Vagina (tissue), 2 donors: Measurements from ENCODE around the gene FAM180A. TPM values are rescaled to one million over a fixed set of nuclear protein-coding genes. Genes with fewer than 3 reads are reported as not detected.

Source experiments
- DNase-seq, 2 donors: peaks; one replicate each; pipeline ENCODE4 v3.0.0-alpha.2; 2017; ENCODE audit errors: extremely low spot score in 2 of 2
- H3K27ac ChIP-seq: fragments of 200-600 bp; sonication (generic); one replicate; pipeline ENCODE4 v1.5.1; 2019
- H3K27me3 ChIP-seq: fragments of 200-600 bp; sonication (generic); one replicate; pipeline ENCODE4 v1.5.1; 2019
- H3K36me3 ChIP-seq, 2 donors: fragments of 200-600 bp; sonication (generic); one replicate each; pipeline ENCODE4 v1.5.1; 2017 to 2019
- H3K4me1 ChIP-seq: fragments of 200-600 bp; sonication (generic); one replicate; pipeline ENCODE4 v1.5.1; 2019
- H3K4me3 ChIP-seq, 2 donors: fragments of 200-600 bp; sonication (generic); 1 replicate in 1 of 2; 2 replicates in 1 of 2; pipeline ENCODE4 v1.5.1; 2016 to 2019
- H3K9me3 ChIP-seq: fragments of 200-600 bp; sonication (generic); one replicate; pipeline ENCODE4 v1.5.1; 2019
- CTCF ChIP-seq, 3 experiments: fragments of 450-650 bp in 2 of 3; fragments of 200-600 bp in 1 of 3; sonication (generic) in 1 of 3; IDR thresholded peaks; one replicate each; pipeline ENCODE4 v1.5.1; 2017 to 2019; ENCODE audit warnings: antibody characterized with exemption in 3 of 3, mild to moderate bottlenecking in 2 of 3, moderate library complexity in 2 of 3
- POLR2A ChIP-seq, 2 donors: fragments of 450-650 bp; IDR thresholded peaks; one replicate each; pipeline ENCODE4 v1.6.1; 2017; ENCODE audit warnings: antibody characterized with exemption in 2 of 2, mild to moderate bottlenecking in 2 of 2, moderate library complexity in 2 of 2
- POLR2AphosphoS5 ChIP-seq, 2 donors: sonication (generic); formaldehyde crosslinking; IDR thresholded peaks; one replicate each; pipeline ENCODE4 v1.9.0; 2017; ENCODE audit warnings: antibody characterized with exemption in 2 of 2, mild to moderate bottlenecking in 2 of 2, low read depth in 1 of 2; ENCODE audit not compliant: insufficient read depth in 1 of 2
- intact Hi-C: fragments of 100-400 bp; cut with DNase I; formaldehyde crosslinking; loops from one replicate; pipeline ENCODE4 v1.15.1; 2023
- total RNA-seq: library from RNA; depleted of rRNA; stranded (reverse); fragments of >200 nt; gene quantifications from one replicate; pipeline ENCODE4 v1.2.3, GENCODE V29; 2016

Gene FAM180A
- total RNA-seq, 1 donor from 2014 or later: 7.1 TPM

GRCh38 chr7:135715055-135715522 is 33.5 kb downstream of the FAM180A start:
- Histone ChIP-seq H3K27ac (no peak overlapping the region), H3K9me3 (no peaks in the 10 kb centered on the region), H3K36me3 (no peaks in the 10 kb centered on the region), H3K4me3 (no peak overlapping the region), H3K27me3 (no peaks in the 10 kb centered on the region), H3K4me1 (peaks cover 6% of the 10 kb centered on the region)
- intact Hi-C loops: no loop called here
- TF ChIP-seq POLR2AphosphoS5 (IDR thresholded peaks at IDR 0.05; ENCODE audit: insufficient read depth in 1 of 2, low read depth in 1 of 2) (no peak), POLR2A (IDR thresholded peaks at IDR 0.05) (no peak), CTCF (IDR thresholded peaks at IDR 0.05) (no peak)
- no peak for DNase-seq

GRCh38 chr7:135714534-135715009 is 34.0 kb downstream of the FAM180A start:
- Histone ChIP-seq H3K4me3 (no peak overlapping the region), H3K27ac (no peak overlapping the region), H3K27me3 (no peaks in the 10 kb centered on the region), H3K4me1 (peaks cover 6% of the 10 kb centered on the region), H3K9me3 (no peaks in the 10 kb centered on the region), H3K36me3 (no peaks in the 10 kb centered on the region)
- TF ChIP-seq CTCF (IDR thresholded peaks at IDR 0.05) (no peak), POLR2A (IDR thresholded peaks at IDR 0.05) (no peak), POLR2AphosphoS5 (IDR thresholded peaks at IDR 0.05; ENCODE audit: insufficient read depth in 1 of 2, low read depth in 1 of 2) (no peak)
- DNase-seq: no peak
- intact Hi-C loops: no loop called here

GRCh38 chr7:135713836-135714470 is 34.7 kb downstream of the FAM180A start:
- intact Hi-C loops: no loop called here
- Histone ChIP-seq H3K4me1 (peaks cover 6% of the 10 kb centered on the region), H3K36me3 (no peaks in the 10 kb centered on the region), H3K9me3 (no peaks in the 10 kb centered on the region), H3K27ac (no peak overlapping the region), H3K27me3 (no peaks in the 10 kb centered on the region), H3K4me3 (no peak overlapping the region)
- no peak for DNase-seq
- TF ChIP-seq CTCF (IDR thresholded peaks at IDR 0.05) (no peak), POLR2AphosphoS5 (IDR thresholded peaks at IDR 0.05; ENCODE audit: insufficient read depth in 1 of 2, low read depth in 1 of 2) (no peak), POLR2A (IDR thresholded peaks at IDR 0.05) (no peak)

- Histone ChIP-seq H3K4me3 (no peak overlapping the region), H3K4me1 (peaks cover 6% of the 10 kb centered on the region), H3K27ac (no peak overlapping the region), H3K9me3 (no peaks in the 10 kb centered on the region), H3K36me3 (no peaks in the 10 kb centered on the region), H3K27me3 (no peaks in the 10 kb centered on the region)
- intact Hi-C loops: no loop called here
- DNase-seq: no peak
- TF ChIP-seq POLR2AphosphoS5 (IDR thresholded peaks at IDR 0.05; ENCODE audit: insufficient read depth in 1 of 2, low read depth in 1 of 2) (no peak), CTCF (IDR thresholded peaks at IDR 0.05) (no peak), POLR2A (IDR thresholded peaks at IDR 0.05) (no peak)
Measured at GRCh38 chr7:135712796-135713195, 35.8 kb downstream of the FAM180A start.

- TF ChIP-seq POLR2A (IDR thresholded peaks at IDR 0.05) (no peak), POLR2AphosphoS5 (IDR thresholded peaks at IDR 0.05; ENCODE audit: insufficient read depth in 1 of 2, low read depth in 1 of 2) (no peak), CTCF (IDR thresholded peaks at IDR 0.05) (no peak)
- Histone ChIP-seq H3K36me3 (no peaks in the 10 kb centered on the region), H3K27ac (no peak overlapping the region), H3K4me1 (peaks cover 6% of the 10 kb centered on the region), H3K27me3 (no peaks in the 10 kb centered on the region), H3K9me3 (no peaks in the 10 kb centered on the region), H3K4me3 (no peak overlapping the region)
- no peak for DNase-seq
- intact Hi-C loops: no loop called here
Measured at GRCh38 chr7:135712182-135712782, 36.3 kb downstream of the FAM180A start.
